K562 treated with DMSO at 1 percent for 12 hours (cell line): ENCODE measurements around the gene TAF4B. TPM values are rescaled to one million over a fixed set of nuclear protein-coding genes. Genes with fewer than 3 reads are reported as not detected.

Experiments used
- total RNA-seq: library from RNA; unstranded; fragments of 300-600 nt; gene quantifications from 2 replicates; pipeline ENCODE4 v1.2.3, GENCODE V29; 2022; ENCODE audit not compliant: insufficient read depth

Gene TAF4B
- 1.8 and 4.8 TPM in 2 replicates for total RNA-seq

GRCh38 chr18:26226229-26227050, at the start of gene TAF4B:
Gene TAF4B, plus strand, starts transcription at chr18:26226445. Its CDS starts 489 bp downstream, at chr18:26226934.

Other genes starting within 250 kb of the TAF4B start
- gene SS18, start 135.8 kb upstream of the TAF4B start, total RNA-seq: 24.9 and 80.6 TPM in 2 replicates
- not detected in 2 replicates for gene PSMA8, start 92.6 kb upstream of the TAF4B start, total RNA-seq